Measurements from ENCODE around the gene DDX21.

- TF ChIP-seq CTCF (IDR thresholded peaks at IDR 0.05) (no peak), ZFX (IDR thresholded peaks at IDR 0.05; ENCODE audit: borderline replicate concordance) (no peak)
Measured at GRCh38 chr10:68954904-68955303, 1.1 kb upstream of the DDX21 start.
